Measurements from ENCODE around the gene GALNT7. TPM values are rescaled to one million over a fixed set of nuclear protein-coding genes. Genes with fewer than 3 reads are reported as not detected.
A peak's percentile ranks its signal among the peaks of the same experiment; 100 is the strongest.

The GALNT7 gene
- polyA plus RNA-seq, 1 of the 3 experiments (the other 2 are of a cell fraction) = 14.8 TPM

DNA sequence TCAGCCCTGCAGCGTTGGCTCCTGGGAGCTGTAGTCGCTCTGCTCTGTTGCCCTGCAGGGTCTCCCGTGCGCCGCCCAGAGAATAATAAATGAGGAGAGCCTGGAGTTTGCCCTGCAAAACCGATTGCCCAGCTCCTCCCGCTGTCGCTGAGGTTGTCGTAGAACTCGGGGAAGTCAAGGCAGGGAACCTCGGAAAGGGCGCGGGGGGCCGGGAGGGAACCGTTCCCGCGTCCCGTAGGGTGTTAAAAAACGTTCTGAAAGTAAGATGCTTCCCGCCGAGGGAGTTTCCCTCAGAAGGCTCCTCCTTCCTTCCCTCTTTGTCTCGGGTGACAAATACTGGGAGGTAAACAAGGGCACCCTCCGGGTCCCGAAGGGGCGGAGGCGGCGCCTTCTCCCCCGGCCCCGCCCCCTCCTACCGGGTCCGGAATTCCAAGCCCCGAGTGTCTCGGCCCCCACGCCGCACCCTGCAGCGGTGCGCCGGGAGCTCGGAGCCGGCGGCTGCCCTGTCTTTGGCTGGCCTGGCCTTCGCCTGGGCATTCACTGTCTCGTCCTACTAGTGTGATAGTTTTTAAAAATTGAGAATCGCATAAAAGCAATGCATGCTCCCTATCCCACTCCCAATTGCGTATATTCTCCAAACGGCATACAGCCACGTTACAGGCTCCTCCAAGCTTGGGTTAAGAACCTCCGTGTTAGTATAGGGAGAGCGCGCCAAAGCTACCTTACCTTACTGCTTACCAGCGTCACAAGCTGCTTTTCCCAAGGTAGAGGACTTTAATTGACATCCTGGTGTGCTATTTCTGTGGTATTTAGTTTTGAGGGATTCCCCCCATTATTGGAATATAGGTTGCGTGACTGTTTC, 166.5 kb downstream of the GALNT7 start:
- DNase-seq = peak; percentile 92
- Histone ChIP-seq H3K79me2 (ENCODE audit: insufficient read depth) (peaks cover 51% of the 10 kb centered on the region), H2AFZ (ENCODE audit: low read depth) (peak overlapping the region; percentile 95), H3K4me2 (peak overlapping the region; percentile 91), H3K4me3 (ENCODE audit: low read depth in 2 of 2, low read length in 1 of 2) (peak overlapping the region; percentile 96 to 99), H3F3A (replicated peaks; ENCODE audit: insufficient read depth) (peaks cover 28% of the 10 kb centered on the region), H3K9ac (peak overlapping the region; percentile 99), H3K27ac (ENCODE audit: low read depth in 2 of 2, low read length in 1 of 2) (peak overlapping the region; percentile 85 to 96), H3K9me2 (no peaks in the 10 kb centered on the region), H3K27me3 (ENCODE audit: insufficient read depth) (no peaks in the 10 kb centered on the region), H3K36me3 (replicated peaks in 1 of 2; ENCODE audit: control insufficient read depth in 1 of 2, insufficient read depth in 2 of 2, low read length in 1 of 2) (peaks cover 22 to 27% of the 10 kb centered on the region in 2 experiments), H3K4me1 (ENCODE audit: control insufficient read depth in 1 of 2, insufficient read depth in 2 of 2, low read depth in 1 of 2, low read length in 1 of 2) (peaks cover 19% of the 10 kb centered on the region in 2 experiments), H4K20me1 (ENCODE audit: insufficient read depth) (peaks cover 25% of the 10 kb centered on the region), H3K9me3 (no peaks in the 10 kb centered on the region)
- POLR2A ChIA-PET = interaction anchor here (1.0 to 5.7 kb wide), 13 partner anchors 10 to 801 kb away, joined by 3 to 69 read pairs (median 5); partner anchors contain the start of gene SAP30
- TF ChIP-seq, protein P1, sequence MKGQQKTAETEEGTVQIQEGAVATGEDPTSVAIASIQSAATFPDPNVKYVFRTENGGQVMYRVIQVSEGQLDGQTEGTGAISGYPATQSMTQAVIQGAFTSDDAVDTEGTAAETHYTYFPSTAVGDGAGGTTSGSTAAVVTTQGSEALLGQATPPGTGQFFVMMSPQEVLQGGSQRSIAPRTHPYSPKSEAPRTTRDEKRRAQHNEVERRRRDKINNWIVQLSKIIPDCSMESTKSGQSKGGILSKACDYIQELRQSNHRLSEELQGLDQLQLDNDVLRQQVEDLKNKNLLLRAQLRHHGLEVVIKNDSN (IDR thresholded peaks at IDR 0.05; ENCODE audit: borderline replicate concordance, low read depth) = peak; percentile 6; the same call in 1 of the 2 replicates
- TF ChIP-seq TCF12 (IDR thresholded peaks at IDR 0.05) (no peak), NFIC (IDR thresholded peaks at IDR 0.05; ENCODE audit: borderline replicate concordance) (no peak), EZH2phosphoT487 (IDR thresholded peaks at IDR 0.05; ENCODE audit: borderline replicate concordance, low read depth) (no peak), GABPA (IDR thresholded peaks at IDR 0.05; ENCODE audit: low read depth) (no peak), SIN3A (IDR thresholded peaks at IDR 0.05; ENCODE audit: borderline replicate concordance, low read depth, low read length) (peak; percentile 73; the same call in 1 of the 2 replicates), TEAD4 (IDR thresholded peaks at IDR 0.05; ENCODE audit: borderline replicate concordance, insufficient read depth) (peak; percentile 70; the same call in 1 of the 2 replicates), ELF1 (IDR thresholded peaks at IDR 0.05) (no peak), RAD21 (IDR thresholded peaks at IDR 0.05; ENCODE audit: low read length) (no peak), POLR2AphosphoS5 (IDR thresholded peaks at IDR 0.05; ENCODE audit: low read depth, low read length) (peak; percentile 64), CHD2 (IDR thresholded peaks at IDR 0.05; ENCODE audit: low read length, partially characterized antibody) (peak; percentile 35), RXRA (IDR thresholded peaks at IDR 0.05; ENCODE audit: borderline replicate concordance, low read depth) (peak; percentile 36; the same call in 1 of the 2 replicates), FOSL2 (IDR thresholded peaks at IDR 0.05; ENCODE audit: borderline replicate concordance, low read depth) (no peak), GATA2 (CRISPR knock-in tag; IDR thresholded peaks at IDR 0.05) (no peak), RCOR1 (IDR thresholded peaks at IDR 0.05; ENCODE audit: low read length) (no peak), MXI1 (IDR thresholded peaks at IDR 0.05; ENCODE audit: low read depth, low read length) (peak; percentile 75), SMC3 (IDR thresholded peaks at IDR 0.05; ENCODE audit: low read depth, low read length) (no peak), TAF1 (IDR thresholded peaks at IDR 0.05; ENCODE audit: borderline replicate concordance, low read depth, low read length) (peak; percentile 71; the same call in 1 of the 2 replicates), MEF2A (IDR thresholded peaks at IDR 0.05; ENCODE audit: borderline replicate concordance, low read depth) (no peak), NRF1 (IDR thresholded peaks at IDR 0.05; ENCODE audit: low read depth, low read length) (no peak), YY1 (IDR thresholded peaks at IDR 0.05; ENCODE audit: low read depth) (no peak)
- TF ChIP-seq, protein P2, sequence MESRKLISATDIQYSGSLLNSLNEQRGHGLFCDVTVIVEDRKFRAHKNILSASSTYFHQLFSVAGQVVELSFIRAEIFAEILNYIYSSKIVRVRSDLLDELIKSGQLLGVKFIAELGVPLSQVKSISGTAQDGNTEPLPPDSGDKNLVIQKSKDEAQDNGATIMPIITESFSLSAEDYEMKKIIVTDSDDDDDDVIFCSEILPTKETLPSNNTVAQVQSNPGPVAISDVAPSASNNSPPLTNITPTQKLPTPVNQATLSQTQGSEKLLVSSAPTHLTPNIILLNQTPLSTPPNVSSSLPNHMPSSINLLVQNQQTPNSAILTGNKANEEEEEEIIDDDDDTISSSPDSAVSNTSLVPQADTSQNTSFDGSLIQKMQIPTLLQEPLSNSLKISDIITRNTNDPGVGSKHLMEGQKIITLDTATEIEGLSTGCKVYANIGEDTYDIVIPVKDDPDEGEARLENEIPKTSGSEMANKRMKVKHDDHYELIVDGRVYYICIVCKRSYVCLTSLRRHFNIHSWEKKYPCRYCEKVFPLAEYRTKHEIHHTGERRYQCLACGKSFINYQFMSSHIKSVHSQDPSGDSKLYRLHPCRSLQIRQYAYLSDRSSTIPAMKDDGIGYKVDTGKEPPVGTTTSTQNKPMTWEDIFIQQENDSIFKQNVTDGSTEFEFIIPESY (IDR thresholded peaks at IDR 0.05; ENCODE audit: borderline replicate concordance, low read depth) = no peak
- TF ChIP-seq, protein P3, sequence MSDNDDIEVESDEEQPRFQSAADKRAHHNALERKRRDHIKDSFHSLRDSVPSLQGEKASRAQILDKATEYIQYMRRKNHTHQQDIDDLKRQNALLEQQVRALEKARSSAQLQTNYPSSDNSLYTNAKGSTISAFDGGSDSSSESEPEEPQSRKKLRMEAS (IDR thresholded peaks at IDR 0.05; ENCODE audit: low read depth) = no peak
- TF ChIP-seq, protein P4, sequence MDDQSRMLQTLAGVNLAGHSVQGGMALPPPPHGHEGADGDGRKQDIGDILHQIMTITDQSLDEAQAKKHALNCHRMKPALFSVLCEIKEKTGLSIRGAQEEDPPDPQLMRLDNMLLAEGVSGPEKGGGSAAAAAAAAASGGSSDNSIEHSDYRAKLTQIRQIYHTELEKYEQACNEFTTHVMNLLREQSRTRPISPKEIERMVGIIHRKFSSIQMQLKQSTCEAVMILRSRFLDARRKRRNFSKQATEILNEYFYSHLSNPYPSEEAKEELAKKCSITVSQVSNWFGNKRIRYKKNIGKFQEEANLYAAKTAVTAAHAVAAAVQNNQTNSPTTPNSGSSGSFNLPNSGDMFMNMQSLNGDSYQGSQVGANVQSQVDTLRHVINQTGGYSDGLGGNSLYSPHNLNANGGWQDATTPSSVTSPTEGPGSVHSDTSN (IDR thresholded peaks at IDR 0.05) = no peak
- TF ChIP-seq, protein P5, sequence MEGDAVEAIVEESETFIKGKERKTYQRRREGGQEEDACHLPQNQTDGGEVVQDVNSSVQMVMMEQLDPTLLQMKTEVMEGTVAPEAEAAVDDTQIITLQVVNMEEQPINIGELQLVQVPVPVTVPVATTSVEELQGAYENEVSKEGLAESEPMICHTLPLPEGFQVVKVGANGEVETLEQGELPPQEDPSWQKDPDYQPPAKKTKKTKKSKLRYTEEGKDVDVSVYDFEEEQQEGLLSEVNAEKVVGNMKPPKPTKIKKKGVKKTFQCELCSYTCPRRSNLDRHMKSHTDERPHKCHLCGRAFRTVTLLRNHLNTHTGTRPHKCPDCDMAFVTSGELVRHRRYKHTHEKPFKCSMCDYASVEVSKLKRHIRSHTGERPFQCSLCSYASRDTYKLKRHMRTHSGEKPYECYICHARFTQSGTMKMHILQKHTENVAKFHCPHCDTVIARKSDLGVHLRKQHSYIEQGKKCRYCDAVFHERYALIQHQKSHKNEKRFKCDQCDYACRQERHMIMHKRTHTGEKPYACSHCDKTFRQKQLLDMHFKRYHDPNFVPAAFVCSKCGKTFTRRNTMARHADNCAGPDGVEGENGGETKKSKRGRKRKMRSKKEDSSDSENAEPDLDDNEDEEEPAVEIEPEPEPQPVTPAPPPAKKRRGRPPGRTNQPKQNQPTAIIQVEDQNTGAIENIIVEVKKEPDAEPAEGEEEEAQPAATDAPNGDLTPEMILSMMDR (IDR thresholded peaks at IDR 0.05) = no peak
- WGBS (ENCODE audit: low lambda C conversion rate) = 1% methylated on average over 40 of the region's 52 CpGs
- CTCF ChIA-PET = interaction anchor here (0.6 to 1.6 kb wide), 7 partner anchors 11 to 321 kb away, joined by 3 to 6 read pairs (median 3); no protein-coding TSS in a partner anchor
